ENCODE data around the gene PRSS37.

GRCh38 chr7:141875453-141875852 is 34.2 kb upstream of the PRSS37 start:
- TF ChIP-seq, protein P1, sequence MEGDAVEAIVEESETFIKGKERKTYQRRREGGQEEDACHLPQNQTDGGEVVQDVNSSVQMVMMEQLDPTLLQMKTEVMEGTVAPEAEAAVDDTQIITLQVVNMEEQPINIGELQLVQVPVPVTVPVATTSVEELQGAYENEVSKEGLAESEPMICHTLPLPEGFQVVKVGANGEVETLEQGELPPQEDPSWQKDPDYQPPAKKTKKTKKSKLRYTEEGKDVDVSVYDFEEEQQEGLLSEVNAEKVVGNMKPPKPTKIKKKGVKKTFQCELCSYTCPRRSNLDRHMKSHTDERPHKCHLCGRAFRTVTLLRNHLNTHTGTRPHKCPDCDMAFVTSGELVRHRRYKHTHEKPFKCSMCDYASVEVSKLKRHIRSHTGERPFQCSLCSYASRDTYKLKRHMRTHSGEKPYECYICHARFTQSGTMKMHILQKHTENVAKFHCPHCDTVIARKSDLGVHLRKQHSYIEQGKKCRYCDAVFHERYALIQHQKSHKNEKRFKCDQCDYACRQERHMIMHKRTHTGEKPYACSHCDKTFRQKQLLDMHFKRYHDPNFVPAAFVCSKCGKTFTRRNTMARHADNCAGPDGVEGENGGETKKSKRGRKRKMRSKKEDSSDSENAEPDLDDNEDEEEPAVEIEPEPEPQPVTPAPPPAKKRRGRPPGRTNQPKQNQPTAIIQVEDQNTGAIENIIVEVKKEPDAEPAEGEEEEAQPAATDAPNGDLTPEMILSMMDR (IDR thresholded peaks at IDR 0.05), result no peak
- TF ChIP-seq POLR2A (IDR thresholded peaks at IDR 0.05) (no peak), POLR2AphosphoS5 (IDR thresholded peaks at IDR 0.05) (no peak)
